Panc1 (cell line): ENCODE results near the gene GLT1D1. TPM values are rescaled to one million over a fixed set of nuclear protein-coding genes. Genes with fewer than 3 reads are reported as not detected.

Experiments
- ATAC-seq: fragments of 200-7000 bp; cut with Tn5 transposase; 2 replicates; pipeline ENCODE4 v1.9.1; 2020; ENCODE audit warnings: mild to moderate bottlenecking, moderate library complexity
- BruUV-seq: library from RNA; stranded (reverse); fragments of 400-500 nt; replicated peaks from 2 replicates; lab custom pipeline; 2021; lab: Mats Ljungman, UMichigan
- CTCF ChIA-PET: fragments of 300-600 bp; sonication (Branson Sonifier 250); formaldehyde crosslinking; loops from one replicate; lab custom pipeline; 2022; ENCODE audit warnings: antibody characterized with exemption; lab: Charles Lee
- POLR2A ChIA-PET: fragments of 300-600 bp; sonication (Branson Sonifier 250); formaldehyde crosslinking; loops from one replicate; lab custom pipeline; 2022; ENCODE audit warnings: antibody characterized with exemption; lab: Charles Lee
- DNase-seq: peaks from one replicate; pipeline ENCODE4 v3.0.0-alpha.2; 2010; ENCODE audit warnings: low read depth, low spot score
- H3K27ac ChIP-seq: 2 replicates; pipeline ENCODE4 v1.5.1; 2011; ENCODE audit warnings: mild to moderate bottlenecking, low read length, inconsistent platforms
- H3K27me3 ChIP-seq: fragments of 200-500 bp; sonication (Bioruptor generic); 2 replicates; pipeline ENCODE4 v1.6.0; 2014; ENCODE audit warnings: low read length, inconsistent platforms; ENCODE audit not compliant: control insufficient read depth, insufficient read depth
- H3K36me3 ChIP-seq: fragments of 200-500 bp; sonication (Bioruptor generic); 2 replicates; pipeline ENCODE4 v1.5.1; 2014; ENCODE audit warnings: inconsistent platforms, mild to moderate bottlenecking, low read length, moderate library complexity; ENCODE audit not compliant: control insufficient read depth, insufficient read depth
- H3K4me1 ChIP-seq: 2 replicates; pipeline ENCODE4 v1.5.1; 2011; ENCODE audit warnings: inconsistent platforms, mild to moderate bottlenecking, low read length, moderate library complexity; ENCODE audit not compliant: control insufficient read depth, insufficient read depth
- H3K4me3 ChIP-seq, 2 experiments: 2 replicates each; pipeline ENCODE4 v1.5.1; 2011 to 2012; ENCODE audit warnings: low read depth in 2 of 2, low read length in 2 of 2, mild to moderate bottlenecking in 2 of 2, inconsistent platforms in 1 of 2, moderate library complexity in 1 of 2
- H3K9me3 ChIP-seq: fragments of 200-500 bp; sonication (Bioruptor generic); 2 replicates; pipeline ENCODE4 v1.5.1; 2014; ENCODE audit warnings: low read depth, mild to moderate bottlenecking, inconsistent platforms, low read length, moderate library complexity; ENCODE audit not compliant: control insufficient read depth, insufficient read depth
- POLR2AphosphoS5 ChIP-seq: IDR thresholded peaks from 2 replicates; pipeline ENCODE4 v1.6.1; 2012; ENCODE audit warnings: mild to moderate bottlenecking, low read depth, low read length, moderate library complexity
- SIN3A ChIP-seq: IDR thresholded peaks from 2 replicates; pipeline ENCODE4 v1.6.1; 2012; ENCODE audit warnings: low read depth, mild to moderate bottlenecking, low read length, moderate library complexity, borderline replicate concordance; ENCODE audit not compliant: insufficient read depth
- TCF7L2 ChIP-seq: IDR thresholded peaks from 2 replicates; pipeline ENCODE4 v1.6.1; 2011; ENCODE audit warnings: mild to moderate bottlenecking, low read depth, low read length, inconsistent platforms
- in situ Hi-C: cut with HindIII; loops from 2 replicates; pipeline ENCODE4 v1.10.0; 2016; ENCODE audit warnings: low sequenced_read_pairs, low pct_unique_long_range_greater_than_20kb
- intact Hi-C: fragments of 100-400 bp; cut with micrococcal nuclease; formaldehyde crosslinking; loops from one replicate; pipeline ENCODE4 v1.10.0; 2022; ENCODE audit not compliant: unreplicated experiment
- total RNA-seq: library from RNA; stranded (reverse); gene quantifications from one replicate; pipeline ENCODE4 v1.2.1, GENCODE V29; 2021; ENCODE audit not compliant: unreplicated experiment
- TF ChIP-seq, protein P1 (sequence below), 2 experiments: IDR thresholded peaks; 2 replicates each; pipeline ENCODE4 v1.6.1; 2011 to 2012; ENCODE audit warnings: low read depth in 2 of 2, control low read depth in 1 of 2, low read length in 1 of 2, mild to moderate bottlenecking in 1 of 2, moderate library complexity in 1 of 2; ENCODE audit not compliant: insufficient read depth in 1 of 2
- TF ChIP-seq, protein P2 (sequence below): fragments of 450-650 bp; IDR thresholded peaks from 2 replicates; pipeline ENCODE4 v1.5.1; 2017; ENCODE audit warnings: mild to moderate bottlenecking

Gene GLT1D1
- total RNA-seq, 1 experiment from 2014 or later = not detected

DNA sequence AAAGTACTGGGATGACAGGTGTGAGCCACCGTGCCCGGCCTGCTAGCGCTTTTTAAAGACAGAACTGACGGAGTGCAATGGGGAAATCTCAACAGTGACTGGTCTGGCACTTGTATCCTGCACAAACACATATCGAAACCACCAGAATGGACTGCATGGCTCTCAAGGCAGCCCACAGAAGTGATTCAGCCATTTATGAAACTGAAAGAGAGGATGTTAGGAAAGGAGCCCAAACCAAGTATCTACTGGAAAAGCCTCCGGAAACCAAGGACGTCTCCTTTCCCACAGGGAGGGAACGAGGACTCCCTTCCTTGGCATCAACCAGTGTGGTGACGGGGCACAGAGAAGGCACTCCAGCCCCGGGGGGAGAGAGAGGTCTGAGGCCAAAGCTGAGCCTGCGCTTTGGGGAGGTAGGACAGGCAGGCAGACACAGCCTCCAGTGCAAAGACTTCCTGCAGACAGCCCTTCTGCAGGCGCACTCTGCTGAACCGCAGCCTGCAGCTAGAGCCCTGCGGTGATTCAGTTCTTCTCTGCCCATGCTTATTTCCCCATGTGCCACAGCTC lies 46.0 kb upstream of the GLT1D1 start:
- Histone ChIP-seq H3K36me3 (peaks cover 14% of the 10 kb centered on the region), H3K4me1 (no peaks in the 10 kb centered on the region), H3K4me3 (no peak overlapping the region), H3K27me3 (no peaks in the 10 kb centered on the region), H3K9me3 (no peaks in the 10 kb centered on the region), H3K27ac (no peak overlapping the region)
- intact Hi-C loops = no loop called here
- TF ChIP-seq, protein P1, sequence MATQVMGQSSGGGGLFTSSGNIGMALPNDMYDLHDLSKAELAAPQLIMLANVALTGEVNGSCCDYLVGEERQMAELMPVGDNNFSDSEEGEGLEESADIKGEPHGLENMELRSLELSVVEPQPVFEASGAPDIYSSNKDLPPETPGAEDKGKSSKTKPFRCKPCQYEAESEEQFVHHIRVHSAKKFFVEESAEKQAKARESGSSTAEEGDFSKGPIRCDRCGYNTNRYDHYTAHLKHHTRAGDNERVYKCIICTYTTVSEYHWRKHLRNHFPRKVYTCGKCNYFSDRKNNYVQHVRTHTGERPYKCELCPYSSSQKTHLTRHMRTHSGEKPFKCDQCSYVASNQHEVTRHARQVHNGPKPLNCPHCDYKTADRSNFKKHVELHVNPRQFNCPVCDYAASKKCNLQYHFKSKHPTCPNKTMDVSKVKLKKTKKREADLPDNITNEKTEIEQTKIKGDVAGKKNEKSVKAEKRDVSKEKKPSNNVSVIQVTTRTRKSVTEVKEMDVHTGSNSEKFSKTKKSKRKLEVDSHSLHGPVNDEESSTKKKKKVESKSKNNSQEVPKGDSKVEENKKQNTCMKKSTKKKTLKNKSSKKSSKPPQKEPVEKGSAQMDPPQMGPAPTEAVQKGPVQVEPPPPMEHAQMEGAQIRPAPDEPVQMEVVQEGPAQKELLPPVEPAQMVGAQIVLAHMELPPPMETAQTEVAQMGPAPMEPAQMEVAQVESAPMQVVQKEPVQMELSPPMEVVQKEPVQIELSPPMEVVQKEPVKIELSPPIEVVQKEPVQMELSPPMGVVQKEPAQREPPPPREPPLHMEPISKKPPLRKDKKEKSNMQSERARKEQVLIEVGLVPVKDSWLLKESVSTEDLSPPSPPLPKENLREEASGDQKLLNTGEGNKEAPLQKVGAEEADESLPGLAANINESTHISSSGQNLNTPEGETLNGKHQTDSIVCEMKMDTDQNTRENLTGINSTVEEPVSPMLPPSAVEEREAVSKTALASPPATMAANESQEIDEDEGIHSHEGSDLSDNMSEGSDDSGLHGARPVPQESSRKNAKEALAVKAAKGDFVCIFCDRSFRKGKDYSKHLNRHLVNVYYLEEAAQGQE (IDR thresholded peaks at IDR 0.05; ENCODE audit: insufficient read depth in 1 of 2, low read depth in 2 of 2, low read length in 1 of 2) = no peak
- TF ChIP-seq TCF7L2 = no peak
- TF ChIP-seq POLR2AphosphoS5 = no peak
- TF ChIP-seq, protein P2, sequence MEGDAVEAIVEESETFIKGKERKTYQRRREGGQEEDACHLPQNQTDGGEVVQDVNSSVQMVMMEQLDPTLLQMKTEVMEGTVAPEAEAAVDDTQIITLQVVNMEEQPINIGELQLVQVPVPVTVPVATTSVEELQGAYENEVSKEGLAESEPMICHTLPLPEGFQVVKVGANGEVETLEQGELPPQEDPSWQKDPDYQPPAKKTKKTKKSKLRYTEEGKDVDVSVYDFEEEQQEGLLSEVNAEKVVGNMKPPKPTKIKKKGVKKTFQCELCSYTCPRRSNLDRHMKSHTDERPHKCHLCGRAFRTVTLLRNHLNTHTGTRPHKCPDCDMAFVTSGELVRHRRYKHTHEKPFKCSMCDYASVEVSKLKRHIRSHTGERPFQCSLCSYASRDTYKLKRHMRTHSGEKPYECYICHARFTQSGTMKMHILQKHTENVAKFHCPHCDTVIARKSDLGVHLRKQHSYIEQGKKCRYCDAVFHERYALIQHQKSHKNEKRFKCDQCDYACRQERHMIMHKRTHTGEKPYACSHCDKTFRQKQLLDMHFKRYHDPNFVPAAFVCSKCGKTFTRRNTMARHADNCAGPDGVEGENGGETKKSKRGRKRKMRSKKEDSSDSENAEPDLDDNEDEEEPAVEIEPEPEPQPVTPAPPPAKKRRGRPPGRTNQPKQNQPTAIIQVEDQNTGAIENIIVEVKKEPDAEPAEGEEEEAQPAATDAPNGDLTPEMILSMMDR = no peak
- no peak for TF ChIP-seq SIN3A
- DNase-seq = no peak
- POLR2A ChIA-PET = no interaction called here
- ATAC-seq = no peak
- CTCF ChIA-PET = no interaction called here
- in situ Hi-C loops = no loop called here
- no TSS peak for BruUV-seq

DNA sequence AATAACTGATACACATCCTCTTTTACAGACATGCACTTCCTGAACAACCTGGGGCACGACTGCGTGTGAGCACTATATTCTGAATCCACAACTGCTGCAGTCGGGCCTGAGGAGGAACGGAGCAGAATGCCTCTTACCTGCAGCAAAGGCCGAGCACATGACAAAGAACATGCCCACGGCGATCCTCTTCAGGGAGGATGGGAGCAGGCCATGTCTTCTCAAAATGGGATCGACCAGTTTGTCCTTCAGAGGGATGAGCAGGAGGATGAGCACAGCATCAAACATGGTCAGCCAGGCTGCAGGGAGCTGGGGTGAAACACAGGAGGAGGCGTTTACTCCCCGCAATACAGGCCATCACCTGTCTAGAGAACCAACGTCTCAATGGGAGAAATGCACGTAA lies 44.6 kb upstream of the GLT1D1 start:
- intact Hi-C loops (no loop called here), in situ Hi-C loops (no loop called here)
- POLR2A ChIA-PET = no interaction called here
- H3K9me3 ChIP-seq = no peaks in the 10 kb centered on the region
- H3K27ac ChIP-seq = no peak overlapping the region
- H3K4me1 ChIP-seq = no peaks in the 10 kb centered on the region
- peaks cover 14% of the 10 kb centered on the region for H3K36me3 ChIP-seq
- no peaks in the 10 kb centered on the region for H3K27me3 ChIP-seq
- H3K4me3 ChIP-seq = no peak overlapping the region
- TF ChIP-seq POLR2AphosphoS5 = no peak
- TF ChIP-seq, protein P2 = no peak
- TF ChIP-seq SIN3A = no peak
- TF ChIP-seq, protein P1 (IDR thresholded peaks at IDR 0.05; ENCODE audit: insufficient read depth in 1 of 2, low read depth in 2 of 2, low read length in 1 of 2) = no peak
- TF ChIP-seq TCF7L2 = no peak
- CTCF ChIA-PET = no interaction called here
- no TSS peak for BruUV-seq
- DNase-seq = no peak
- no peak for ATAC-seq
